Prostate gland (tissue), 2 donors: ENCODE measurements around the gene WNK2.
"Not testable (repeated sequence)": the region's sequence is repeated elsewhere in the genome, so short reads cannot be mapped to it uniquely, and the experiment has no call there.

Experiments
- POLR2A ChIP-seq: fragments of 450-650 bp; IDR thresholded peaks from one replicate; pipeline ENCODE4 v1.6.1; 2016; ENCODE audit warnings: antibody characterized with exemption, mild to moderate bottlenecking
- POLR2AphosphoS5 ChIP-seq: sonication (generic); formaldehyde crosslinking; IDR thresholded peaks from one replicate; pipeline ENCODE4 v1.6.1; 2017; ENCODE audit warnings: antibody characterized with exemption
- TF ChIP-seq, protein P1 (sequence below), 4 experiments: fragments of 200-600 bp in 2 of 4; fragments of 450-650 bp in 2 of 4; sonication (generic) in 2 of 4; IDR thresholded peaks; 1 replicate in 3 of 4; 2 replicates in 1 of 4; pipeline ENCODE4 v1.5.1; 2016 to 2019; ENCODE audit warnings: antibody characterized with exemption in 4 of 4, mild to moderate bottlenecking in 2 of 4, moderate library complexity in 2 of 4

DNA sequence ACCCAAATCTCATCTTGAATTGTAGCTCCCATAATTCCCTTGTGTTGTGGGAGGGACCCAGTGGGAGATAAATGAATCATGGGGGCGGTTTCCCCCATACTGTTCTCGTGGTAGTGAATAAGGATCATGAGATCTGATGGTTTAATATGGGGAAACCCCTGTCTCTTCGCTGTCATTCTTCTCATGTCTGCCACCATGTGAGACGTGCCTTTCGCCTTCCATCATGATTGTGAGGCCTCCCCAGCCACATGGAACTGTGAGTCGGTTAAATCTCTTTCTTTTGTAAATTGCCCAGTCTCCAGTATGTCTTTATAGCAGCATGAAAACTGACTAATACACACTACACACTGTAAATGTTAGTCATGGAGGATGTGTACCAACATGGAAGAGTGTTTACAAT lies 37.2 kb upstream of the WNK2 start:
- TF ChIP-seq, protein P1, sequence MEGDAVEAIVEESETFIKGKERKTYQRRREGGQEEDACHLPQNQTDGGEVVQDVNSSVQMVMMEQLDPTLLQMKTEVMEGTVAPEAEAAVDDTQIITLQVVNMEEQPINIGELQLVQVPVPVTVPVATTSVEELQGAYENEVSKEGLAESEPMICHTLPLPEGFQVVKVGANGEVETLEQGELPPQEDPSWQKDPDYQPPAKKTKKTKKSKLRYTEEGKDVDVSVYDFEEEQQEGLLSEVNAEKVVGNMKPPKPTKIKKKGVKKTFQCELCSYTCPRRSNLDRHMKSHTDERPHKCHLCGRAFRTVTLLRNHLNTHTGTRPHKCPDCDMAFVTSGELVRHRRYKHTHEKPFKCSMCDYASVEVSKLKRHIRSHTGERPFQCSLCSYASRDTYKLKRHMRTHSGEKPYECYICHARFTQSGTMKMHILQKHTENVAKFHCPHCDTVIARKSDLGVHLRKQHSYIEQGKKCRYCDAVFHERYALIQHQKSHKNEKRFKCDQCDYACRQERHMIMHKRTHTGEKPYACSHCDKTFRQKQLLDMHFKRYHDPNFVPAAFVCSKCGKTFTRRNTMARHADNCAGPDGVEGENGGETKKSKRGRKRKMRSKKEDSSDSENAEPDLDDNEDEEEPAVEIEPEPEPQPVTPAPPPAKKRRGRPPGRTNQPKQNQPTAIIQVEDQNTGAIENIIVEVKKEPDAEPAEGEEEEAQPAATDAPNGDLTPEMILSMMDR (IDR thresholded peaks at IDR 0.05) = not testable (repeated sequence)
- not testable (repeated sequence) for TF ChIP-seq POLR2AphosphoS5, POLR2A
